ENCODE results near the gene NTN3. TPM values are rescaled to one million over a fixed set of nuclear protein-coding genes. Genes with fewer than 3 reads are reported as not detected.
"Not testable (repeated sequence)": the region's sequence is repeated elsewhere in the genome, so short reads cannot be mapped to it uniquely, and the experiment has no call there.

The NTN3 gene
- total RNA-seq, 1 experiment from 2014 or later: not detected

- in situ Hi-C loops (cut with HindIII; ENCODE audit: low pct_unique_long_range_greater_than_20kb, low sequenced_read_pairs): no loop called here
These were observed 33.9 kb upstream of the NTN3 start for GRCh38 chr16:2437032-2437790.

DNA sequence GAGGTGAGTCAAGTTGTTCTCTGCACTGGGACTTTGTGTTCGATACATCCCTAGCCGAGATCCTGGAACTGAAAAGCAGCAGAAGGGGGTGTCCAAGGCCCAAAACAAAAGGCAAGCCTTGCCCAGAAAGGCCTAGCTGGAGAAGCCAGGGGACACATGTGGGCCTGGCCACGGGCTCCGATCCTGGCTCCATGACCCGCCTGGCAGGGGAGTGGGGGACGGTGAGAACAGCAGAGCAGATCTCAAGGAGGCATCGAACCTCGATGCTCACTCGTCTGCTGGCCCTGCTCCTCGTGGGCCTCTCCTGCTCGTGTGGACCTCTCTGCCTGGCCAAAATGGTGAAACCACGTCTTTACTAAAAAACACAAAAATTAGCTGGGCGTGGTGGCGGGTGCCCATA is 33.0 kb upstream of the NTN3 start:
- in situ Hi-C loops (cut with HindIII; ENCODE audit: low pct_unique_long_range_greater_than_20kb, low sequenced_read_pairs): no loop called here
- DNase-seq (ENCODE audit: low read depth, low spot score): no peak

More at GRCh38 chr16:2437032-2437790, 33.9 kb upstream of the NTN3 start:
- DNase-seq (ENCODE audit: low read depth, low spot score): no peak

- in situ Hi-C loops (cut with HindIII; ENCODE audit: low pct_unique_long_range_greater_than_20kb, low sequenced_read_pairs): no loop called here
- no peak for DNase-seq (ENCODE audit: low read depth, low spot score)
These were observed 31.5 kb upstream of the NTN3 start for GRCh38 chr16:2439598-2439997.

- in situ Hi-C loops (cut with HindIII; ENCODE audit: low pct_unique_long_range_greater_than_20kb, low sequenced_read_pairs); DNase-seq (ENCODE audit: low read depth, low spot score): not testable (repeated sequence)
These were observed 29.8 kb upstream of the NTN3 start for GRCh38 chr16:2441143-2441804.

- in situ Hi-C loops (cut with HindIII; ENCODE audit: low pct_unique_long_range_greater_than_20kb, low sequenced_read_pairs): no loop called here
- no peak for DNase-seq (ENCODE audit: low read depth, low spot score)
These were observed 27.5 kb upstream of the NTN3 start for GRCh38 chr16:2443555-2443954.

DNA sequence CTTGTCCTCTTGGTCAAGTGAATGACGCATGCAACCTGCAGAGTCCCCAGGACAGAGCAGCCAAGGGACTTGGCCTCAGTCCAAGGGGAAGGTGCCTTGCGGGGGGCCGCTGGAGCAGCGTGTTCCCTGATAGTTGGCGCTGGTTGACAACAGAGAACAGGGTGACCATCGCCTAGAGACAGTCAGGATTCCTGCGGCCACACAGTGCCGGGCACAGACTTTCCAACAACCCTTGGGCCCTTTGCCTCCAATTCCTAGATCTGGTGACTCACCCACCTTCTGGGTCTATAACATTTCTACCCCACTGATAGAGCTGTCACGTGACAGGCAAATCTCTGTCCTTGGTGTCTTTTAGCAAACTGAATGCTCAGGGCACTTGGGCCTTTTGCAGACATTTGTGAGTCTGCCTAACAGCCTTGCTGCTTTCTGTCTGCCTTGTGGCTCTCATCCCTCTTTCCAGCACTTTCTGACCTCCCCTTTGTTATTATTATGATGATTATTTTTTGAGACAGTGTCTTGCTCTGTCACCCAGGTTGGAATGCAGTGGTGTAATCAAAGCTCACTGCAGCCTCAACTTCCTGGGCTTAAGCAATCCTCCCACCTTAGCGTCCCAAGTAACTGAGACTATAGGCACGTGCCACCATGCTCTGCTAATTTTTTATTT is 23.0 kb upstream of the NTN3 start:
- in situ Hi-C loops (cut with HindIII; ENCODE audit: low pct_unique_long_range_greater_than_20kb, low sequenced_read_pairs): no loop called here
- DNase-seq (ENCODE audit: low read depth, low spot score): no peak

GRCh38 chr16:2449118-2449517 is 22.0 kb upstream of the NTN3 start:
- no peak for DNase-seq (ENCODE audit: low read depth, low spot score)
- in situ Hi-C loops (cut with HindIII; ENCODE audit: low pct_unique_long_range_greater_than_20kb, low sequenced_read_pairs): no loop called here

DNA sequence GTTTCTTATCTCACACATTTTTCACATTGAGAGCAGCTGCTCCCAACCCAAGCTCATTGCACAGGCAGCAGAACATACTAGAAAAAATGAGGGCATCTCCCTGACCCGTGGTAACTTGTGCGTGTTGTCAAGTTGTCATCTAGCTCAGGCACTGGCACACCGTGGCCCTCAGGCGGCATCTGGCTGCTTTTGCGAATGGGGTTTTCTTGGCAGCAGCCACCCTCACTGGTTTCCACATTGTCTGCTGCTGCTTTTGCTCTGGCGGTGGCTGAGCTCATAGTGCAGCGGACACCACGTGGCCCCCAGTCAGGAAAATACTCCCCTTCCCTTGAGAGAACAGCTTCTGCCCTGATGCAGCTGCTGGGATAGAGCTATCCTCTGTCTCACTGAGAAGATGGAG is 20.6 kb upstream of the NTN3 start:
- no peak for DNase-seq (ENCODE audit: low read depth, low spot score)
- in situ Hi-C loops (cut with HindIII; ENCODE audit: low pct_unique_long_range_greater_than_20kb, low sequenced_read_pairs): no loop called here

DNA sequence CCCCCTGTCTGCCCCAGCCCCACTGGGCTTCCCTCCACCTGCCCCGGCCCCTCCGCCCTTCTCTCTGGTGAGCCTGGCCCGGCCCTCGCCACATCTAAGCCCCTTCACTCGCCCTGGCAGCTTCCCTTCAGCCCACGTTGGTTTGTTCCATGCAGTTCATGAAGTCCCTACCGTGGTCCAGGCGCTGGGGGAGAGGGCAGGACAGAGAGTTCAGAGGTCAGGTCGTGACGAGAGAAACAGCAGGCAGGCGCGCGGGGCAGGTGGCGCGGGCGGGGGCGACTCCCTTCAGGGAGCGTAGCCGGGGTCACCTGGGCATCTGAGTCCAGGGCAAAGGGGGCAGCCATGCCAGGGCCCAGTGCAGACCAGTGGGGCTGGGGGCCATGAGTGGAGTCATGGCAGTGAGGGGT is 20.1 kb upstream of the NTN3 start:
- DNase-seq (ENCODE audit: low read depth, low spot score): no peak
- in situ Hi-C loops (cut with HindIII; ENCODE audit: low pct_unique_long_range_greater_than_20kb, low sequenced_read_pairs): no loop called here

- in situ Hi-C loops (cut with HindIII; ENCODE audit: low pct_unique_long_range_greater_than_20kb, low sequenced_read_pairs): no loop called here
- no peak for DNase-seq (ENCODE audit: low read depth, low spot score)
These were observed 19.2 kb upstream of the NTN3 start for GRCh38 chr16:2451851-2452320.

DNA sequence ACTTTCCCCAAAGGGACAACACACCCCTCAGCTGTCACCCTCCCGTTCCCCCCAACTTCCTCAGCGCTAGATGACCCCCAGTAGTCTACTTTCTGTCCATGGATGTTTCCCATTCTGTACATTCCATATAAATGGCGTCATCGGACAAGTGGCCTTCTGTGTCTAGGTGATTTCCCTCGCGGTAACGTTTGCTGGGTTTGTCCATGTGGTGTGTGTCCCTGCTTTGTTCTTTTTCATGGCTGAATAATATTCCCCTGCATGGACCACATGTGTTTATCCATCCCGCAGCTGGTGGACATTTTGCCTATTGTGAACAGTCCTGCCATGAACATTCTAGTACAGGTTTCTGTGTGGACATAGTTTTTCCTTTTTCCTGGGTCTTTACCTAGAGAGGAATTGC is 18.4 kb upstream of the NTN3 start:
- no peak for DNase-seq (ENCODE audit: low read depth, low spot score)
- in situ Hi-C loops (cut with HindIII; ENCODE audit: low pct_unique_long_range_greater_than_20kb, low sequenced_read_pairs): no loop called here

GRCh38 chr16:2455081-2455845 is 15.8 kb upstream of the NTN3 start:
- in situ Hi-C loops (cut with HindIII; ENCODE audit: low pct_unique_long_range_greater_than_20kb, low sequenced_read_pairs): no loop called here
- DNase-seq (ENCODE audit: low read depth, low spot score): no peak

- no peak for DNase-seq (ENCODE audit: low read depth, low spot score)
- in situ Hi-C loops (cut with HindIII; ENCODE audit: low pct_unique_long_range_greater_than_20kb, low sequenced_read_pairs): no loop called here
These were observed 14.4 kb upstream of the NTN3 start for GRCh38 chr16:2456551-2457153.

GRCh38 chr16:2457267-2457666 is 13.8 kb upstream of the NTN3 start:
- in situ Hi-C loops (cut with HindIII; ENCODE audit: low pct_unique_long_range_greater_than_20kb, low sequenced_read_pairs): no loop called here
- DNase-seq (ENCODE audit: low read depth, low spot score): no peak

DNA sequence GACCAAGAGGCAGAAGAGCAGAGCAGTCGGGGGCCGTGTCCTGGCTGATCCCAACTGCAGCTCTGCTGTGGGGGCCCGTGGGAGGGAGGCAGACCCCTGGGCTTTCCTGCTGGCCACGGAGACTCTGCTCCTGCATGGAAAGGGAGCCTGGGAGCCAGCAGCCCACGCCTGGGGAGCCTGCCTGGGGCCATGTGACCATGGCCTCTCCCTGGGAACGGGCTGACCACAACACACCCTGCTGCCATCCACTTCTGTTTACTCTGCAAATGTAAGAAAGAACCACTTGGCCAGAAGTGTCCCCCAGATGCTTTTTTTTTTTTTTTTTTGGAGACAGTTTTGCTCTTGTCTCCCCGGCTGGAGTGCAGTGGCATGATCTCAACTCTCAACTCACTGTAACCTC is 13.2 kb upstream of the NTN3 start:
- no peak for DNase-seq (ENCODE audit: low read depth, low spot score)

GRCh38 chr16:2458887-2459646 is 12.0 kb upstream of the NTN3 start:
- DNase-seq (ENCODE audit: low read depth, low spot score): no peak

More for the DNA sequence above, 13.2 kb upstream of the NTN3 start:
- in situ Hi-C loops (cut with HindIII; ENCODE audit: low pct_unique_long_range_greater_than_20kb, low sequenced_read_pairs): no loop called here

More at GRCh38 chr16:2458887-2459646, 12.0 kb upstream of the NTN3 start:
- in situ Hi-C loops (cut with HindIII; ENCODE audit: low pct_unique_long_range_greater_than_20kb, low sequenced_read_pairs): no loop called here

Data from SK-MEL-5 (cell line).